ENCODE measurements around the gene HDAC4.
A peak's percentile ranks its signal among the peaks of the same experiment; 100 is the strongest.

Gene HDAC4

DNA sequence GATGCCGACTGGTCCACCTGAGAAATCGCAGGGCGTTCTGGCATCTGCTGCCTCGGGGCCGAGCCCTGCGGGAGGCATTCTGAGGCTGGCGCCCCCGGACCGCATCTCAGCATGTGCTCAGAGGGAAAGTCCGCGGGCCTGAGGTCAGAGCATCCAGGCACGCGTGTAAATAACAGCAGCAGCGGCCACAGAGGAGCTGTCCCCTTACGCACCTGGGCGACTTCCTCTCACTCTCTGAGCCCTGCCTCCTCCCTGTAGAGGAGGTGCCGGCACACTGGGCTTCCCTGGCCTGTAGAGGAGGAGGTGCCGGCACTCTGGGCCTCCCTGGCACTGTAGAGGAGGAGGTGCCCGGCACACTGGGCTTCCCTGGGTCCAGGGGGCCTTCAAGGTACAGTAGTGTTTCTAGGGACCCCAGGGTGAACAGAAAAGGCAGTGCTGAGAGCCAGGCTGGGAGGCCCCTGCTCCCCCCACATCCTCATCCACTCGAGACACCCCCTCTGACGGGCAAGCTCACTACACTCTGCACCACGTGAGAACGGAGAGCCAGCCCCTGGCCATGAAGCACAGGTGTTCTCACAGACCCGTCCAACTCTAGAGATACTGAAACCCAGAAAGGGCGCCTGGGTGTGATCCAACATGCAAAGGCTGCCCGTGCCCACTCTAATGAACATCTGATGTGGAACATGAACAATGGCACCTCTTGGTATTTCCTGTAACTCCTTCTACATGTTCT is 263.5 kb downstream of the HDAC4 start:
- Mint-ChIP-seq H3K9me3 (peaks cover 3% of the 10 kb centered on the region), H3K4me1 (no peaks in the 10 kb centered on the region), H3K27me3 (no peaks in the 10 kb centered on the region), H3K27ac (no peak overlapping the region), H3K4me3 (no peak overlapping the region), H3K36me3 (peaks cover 75% of the 10 kb centered on the region)
- DNase-seq, result no peak
- CTCF ChIA-PET, result no interaction called here

GRCh38 chr2:239136762-239137161 is 264.1 kb downstream of the HDAC4 start:
- H3K27me3 Mint-ChIP-seq, result no peaks in the 10 kb centered on the region
- H3K4me1 Mint-ChIP-seq, result no peaks in the 10 kb centered on the region
- H3K9me3 Mint-ChIP-seq, result peaks cover 3% of the 10 kb centered on the region
- DNase-seq, result no peak
- CTCF ChIA-PET, result no interaction called here
- peaks cover 74% of the 10 kb centered on the region for H3K36me3 Mint-ChIP-seq
- no peak overlapping the region for H3K27ac Mint-ChIP-seq
- H3K4me3 Mint-ChIP-seq, result no peak overlapping the region

- no peaks in the 10 kb centered on the region for H3K4me1 Mint-ChIP-seq
- CTCF ChIA-PET, result interaction anchor here (0.7 kb wide), 1 partner anchor 8 kb away, joined by 3 read pairs; no protein-coding TSS in a partner anchor
- H3K27ac Mint-ChIP-seq, result no peak overlapping the region
- peaks cover 72% of the 10 kb centered on the region for H3K36me3 Mint-ChIP-seq
- peaks cover 3% of the 10 kb centered on the region for H3K9me3 Mint-ChIP-seq
- no peaks in the 10 kb centered on the region for H3K27me3 Mint-ChIP-seq
- no peak overlapping the region for H3K4me3 Mint-ChIP-seq
- DNase-seq, result no peak
Observed at GRCh38 chr2:239136203-239136602, 264.6 kb downstream of the HDAC4 start.

DNA sequence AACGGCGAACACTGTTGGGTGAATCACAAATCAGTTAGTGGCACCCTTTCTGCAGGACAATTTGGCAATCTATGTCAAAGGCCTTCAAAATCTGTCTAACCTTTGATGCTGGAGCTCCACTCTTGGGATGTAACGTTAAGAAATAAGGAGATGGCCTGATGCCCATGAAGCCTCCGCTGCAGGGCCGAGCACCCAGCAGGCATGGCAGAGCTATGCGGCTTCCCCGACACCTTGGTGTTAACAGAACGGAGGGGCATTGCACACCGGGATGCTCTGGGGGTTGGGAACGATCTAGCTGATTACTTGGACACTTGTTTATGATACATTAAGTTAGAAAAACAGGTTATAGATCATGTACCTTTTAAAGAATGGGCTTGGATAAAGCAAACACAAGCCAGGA is 265.3 kb downstream of the HDAC4 start:
- H3K9me3 Mint-ChIP-seq, result peaks cover 3% of the 10 kb centered on the region
- H3K4me1 Mint-ChIP-seq, result no peaks in the 10 kb centered on the region
- no peak overlapping the region for H3K4me3 Mint-ChIP-seq
- no peaks in the 10 kb centered on the region for H3K27me3 Mint-ChIP-seq
- peaks cover 76% of the 10 kb centered on the region for H3K36me3 Mint-ChIP-seq
- no peak for DNase-seq
- CTCF ChIA-PET, result interaction anchor here (0.7 kb wide), 1 partner anchor 9 kb away, joined by 3 read pairs; no protein-coding TSS in a partner anchor
- H3K27ac Mint-ChIP-seq, result no peak overlapping the region

- Mint-ChIP-seq H3K36me3 (peaks cover 73% of the 10 kb centered on the region), H3K4me3 (no peak overlapping the region), H3K27me3 (no peaks in the 10 kb centered on the region), H3K4me1 (no peaks in the 10 kb centered on the region), H3K9me3 (peaks cover 3% of the 10 kb centered on the region), H3K27ac (no peak overlapping the region)
- CTCF ChIA-PET, result interaction anchor here (1.6 kb wide), 1 partner anchor 10 kb away, joined by 9 read pairs; no protein-coding TSS in a partner anchor
- no peak for DNase-seq
Observed at GRCh38 chr2:239133945-239134570, 266.8 kb downstream of the HDAC4 start.

DNA sequence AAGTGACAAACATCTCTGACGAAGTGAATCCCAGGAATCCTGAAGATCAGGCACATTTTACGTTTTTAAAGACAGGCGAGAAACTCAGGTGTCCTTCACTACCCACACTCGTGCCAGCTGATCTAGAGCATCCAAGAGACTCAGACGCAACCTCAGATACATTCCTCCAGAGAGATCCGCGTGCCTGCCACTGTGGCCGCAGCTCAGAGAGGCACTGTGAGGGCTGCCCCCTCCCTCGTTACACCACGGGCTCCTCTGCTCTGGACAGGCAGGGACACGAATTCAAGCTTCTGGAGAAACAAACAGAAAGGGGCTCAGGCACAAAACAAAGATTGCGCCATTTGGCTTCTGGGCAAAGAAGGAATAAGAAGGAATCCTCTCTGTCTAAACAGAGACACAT is 268.0 kb downstream of the HDAC4 start:
- Mint-ChIP-seq H3K36me3 (peaks cover 70% of the 10 kb centered on the region), H3K9me3 (peaks cover 3% of the 10 kb centered on the region), H3K27me3 (no peaks in the 10 kb centered on the region), H3K4me3 (no peak overlapping the region), H3K4me1 (no peaks in the 10 kb centered on the region), H3K27ac (peak overlapping the region; percentile 33)
- no peak for DNase-seq
- CTCF ChIA-PET, result interaction anchor here (0.9 to 1.6 kb wide), 2 partner anchors 11 to 14 kb away, joined by 3 to 9 read pairs; no protein-coding TSS in a partner anchor

GRCh38 chr2:239132156-239132709 is 268.6 kb downstream of the HDAC4 start:
- CTCF ChIA-PET, result interaction anchor here (0.9 kb wide), 1 partner anchor 13 kb away, joined by 3 read pairs; no protein-coding TSS in a partner anchor
- DNase-seq, result no peak

GRCh38 chr2:239131521-239131920 is 269.3 kb downstream of the HDAC4 start:
- H3K4me3 Mint-ChIP-seq, result no peak overlapping the region
- no peak overlapping the region for H3K27ac Mint-ChIP-seq
- no peaks in the 10 kb centered on the region for H3K4me1 Mint-ChIP-seq
- CTCF ChIA-PET, result no interaction called here
- H3K9me3 Mint-ChIP-seq, result peaks cover 3% of the 10 kb centered on the region
- H3K27me3 Mint-ChIP-seq, result no peaks in the 10 kb centered on the region
- peaks cover 66% of the 10 kb centered on the region for H3K36me3 Mint-ChIP-seq
- no peak for DNase-seq

More at GRCh38 chr2:239132156-239132709, 268.6 kb downstream of the HDAC4 start:
- Mint-ChIP-seq H3K4me3 (no peak overlapping the region), H3K9me3 (peaks cover 3% of the 10 kb centered on the region), H3K36me3 (peaks cover 68% of the 10 kb centered on the region), H3K4me1 (no peaks in the 10 kb centered on the region), H3K27me3 (no peaks in the 10 kb centered on the region), H3K27ac (no peak overlapping the region)

GRCh38 chr2:239130786-239131325 is 270.0 kb downstream of the HDAC4 start:
- peaks cover 65% of the 10 kb centered on the region for H3K36me3 Mint-ChIP-seq
- H3K9me3 Mint-ChIP-seq, result no peaks in the 10 kb centered on the region
- H3K27ac Mint-ChIP-seq, result no peak overlapping the region
- H3K4me3 Mint-ChIP-seq, result no peak overlapping the region
- no peaks in the 10 kb centered on the region for H3K4me1 Mint-ChIP-seq
- DNase-seq, result no peak
- H3K27me3 Mint-ChIP-seq, result no peaks in the 10 kb centered on the region
- CTCF ChIA-PET, result interaction anchor here (0.6 to 1.5 kb wide), 2 partner anchors 12 to 13 kb away, joined by 3 read pairs; no protein-coding TSS in a partner anchor

DNA sequence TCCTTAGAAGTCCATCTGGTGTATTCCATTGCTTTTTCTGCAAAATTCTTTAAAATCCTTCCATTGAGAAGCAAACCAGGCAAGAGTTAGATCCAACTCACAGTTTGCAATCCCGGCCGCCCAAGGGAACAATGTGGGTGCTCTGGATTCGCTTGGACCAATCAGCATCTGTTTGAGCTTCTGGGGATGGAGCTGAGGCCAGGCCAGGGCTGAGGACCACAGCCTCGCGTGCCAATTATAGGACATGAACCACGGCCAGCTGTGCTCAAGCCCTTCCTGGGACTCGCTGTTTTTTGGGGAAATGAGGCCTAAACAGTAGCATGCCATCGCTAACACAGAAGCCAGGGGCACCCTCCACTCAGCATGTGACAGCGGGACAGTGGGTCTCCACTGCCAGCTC is 270.8 kb downstream of the HDAC4 start:
- CTCF ChIA-PET, result interaction anchor here (1.5 kb wide), 1 partner anchor 13 kb away, joined by 3 read pairs; no protein-coding TSS in a partner anchor
- no peak overlapping the region for H3K27ac Mint-ChIP-seq
- peaks cover 2% of the 10 kb centered on the region for H3K9me3 Mint-ChIP-seq
- DNase-seq, result no peak
- H3K27me3 Mint-ChIP-seq, result no peaks in the 10 kb centered on the region
- H3K4me1 Mint-ChIP-seq, result no peaks in the 10 kb centered on the region
- no peak overlapping the region for H3K4me3 Mint-ChIP-seq
- peaks cover 66% of the 10 kb centered on the region for H3K36me3 Mint-ChIP-seq

GRCh38 chr2:239129147-239129920 is 271.5 kb downstream of the HDAC4 start:
- H3K27ac Mint-ChIP-seq, result peak overlapping the region; percentile 37
- H3K27me3 Mint-ChIP-seq, result no peaks in the 10 kb centered on the region
- CTCF ChIA-PET, result interaction anchor here (1.5 kb wide), 1 partner anchor 14 kb away, joined by 3 read pairs; no protein-coding TSS in a partner anchor
- no peaks in the 10 kb centered on the region for H3K4me1 Mint-ChIP-seq
- H3K4me3 Mint-ChIP-seq, result no peak overlapping the region
- H3K36me3 Mint-ChIP-seq, result peaks cover 66% of the 10 kb centered on the region
- H3K9me3 Mint-ChIP-seq, result peaks cover 7% of the 10 kb centered on the region
- DNase-seq, result no peak

DNA sequence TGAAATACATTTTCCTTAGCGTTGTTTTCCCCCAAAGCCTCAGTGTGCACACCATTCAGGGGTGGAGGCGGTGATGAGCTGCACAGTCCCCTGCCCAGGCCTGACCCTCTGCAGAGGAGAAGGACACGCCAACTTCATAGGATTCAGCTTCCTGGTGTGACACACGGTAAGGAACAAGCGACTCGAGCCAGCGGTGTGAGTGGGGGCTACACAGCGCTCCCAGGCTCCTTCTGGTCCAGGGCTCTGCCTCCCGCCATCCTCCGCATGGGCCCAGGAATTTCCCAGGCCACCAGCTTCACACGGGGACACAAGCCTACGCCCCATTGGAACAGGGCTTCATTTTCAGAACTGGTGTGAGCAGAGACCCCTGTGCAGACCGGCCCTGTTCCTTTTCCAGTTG is 272.1 kb downstream of the HDAC4 start:
- Mint-ChIP-seq H3K4me1 (no peaks in the 10 kb centered on the region), H3K36me3 (peaks cover 65% of the 10 kb centered on the region), H3K9me3 (peaks cover 7% of the 10 kb centered on the region), H3K27ac (peak overlapping the region; percentile 11), H3K4me3 (no peak overlapping the region), H3K27me3 (no peaks in the 10 kb centered on the region)
- CTCF ChIA-PET, result no interaction called here
- no peak for DNase-seq

DNA sequence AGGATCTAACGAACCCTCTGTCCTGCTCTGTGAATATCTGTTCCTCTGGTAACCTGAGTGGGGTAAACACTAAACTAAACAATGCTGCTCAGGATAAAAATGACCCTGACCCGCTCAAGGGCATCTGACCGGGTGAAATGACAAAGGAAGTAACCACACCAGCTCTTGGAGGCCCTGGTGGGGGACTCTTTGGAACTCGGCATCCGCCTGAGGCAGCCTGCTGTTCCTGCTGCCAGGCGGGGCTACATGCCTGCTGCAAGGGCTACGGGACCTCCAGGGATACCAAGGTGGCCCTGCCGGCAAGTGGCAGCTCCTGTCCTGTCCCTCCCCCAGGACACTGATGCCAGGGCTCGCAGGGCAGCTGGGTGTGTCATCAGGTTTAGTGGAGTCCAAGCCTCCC is 273.3 kb downstream of the HDAC4 start:
- H3K27ac Mint-ChIP-seq, result no peak overlapping the region
- peaks cover 60% of the 10 kb centered on the region for H3K36me3 Mint-ChIP-seq
- H3K4me1 Mint-ChIP-seq, result no peaks in the 10 kb centered on the region
- peaks cover 7% of the 10 kb centered on the region for H3K9me3 Mint-ChIP-seq
- CTCF ChIA-PET, result no interaction called here
- DNase-seq, result no peak
- H3K27me3 Mint-ChIP-seq, result no peaks in the 10 kb centered on the region
- no peak overlapping the region for H3K4me3 Mint-ChIP-seq
